Keratinocyte (primary cell): Measurements from ENCODE around the gene XRCC3.

Experiments used
- EZH2 ChIP-seq: IDR thresholded peaks from one replicate; pipeline ENCODE4 v1.6.1; 2012; ENCODE audit warnings: inconsistent platforms, mild to moderate bottlenecking, low read length, moderate library complexity
- TF ChIP-seq, protein P1 (sequence below), 3 experiments: IDR thresholded peaks in 1 of 3; conservative IDR thresholded peaks in 1 of 3; optimal IDR thresholded peaks in 1 of 3; 2 replicates in 2 of 3; 3 replicates in 1 of 3; pipeline versions ENCODE3 to v1.5.1; 2011; ENCODE audit warnings: low read length in 3 of 3, mild to moderate bottlenecking in 3 of 3, moderate library complexity in 2 of 3, control low read depth in 1 of 3, inconsistent platforms in 1 of 3; ENCODE audit not compliant: insufficient read depth in 2 of 3; ENCODE audit errors: extremely low read depth in 1 of 3

DNA sequence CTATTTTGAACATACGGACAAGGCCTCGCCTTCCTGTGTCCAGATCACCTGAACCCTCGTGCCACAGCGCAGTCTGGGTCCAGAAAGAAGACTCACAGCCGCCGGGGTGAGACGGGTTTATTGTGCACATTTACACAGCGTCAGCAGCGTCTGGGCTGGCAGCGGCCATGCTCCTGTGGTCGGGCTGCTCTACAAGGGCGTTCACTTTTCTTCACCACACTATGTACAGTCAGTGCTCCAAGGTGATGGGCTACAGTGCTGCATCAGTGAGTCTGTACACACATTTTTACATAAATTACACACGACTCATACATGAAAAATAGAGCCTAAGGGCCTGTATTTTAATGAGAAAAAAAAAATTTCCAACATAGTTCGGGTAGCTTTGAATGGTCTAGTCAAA is 18.4 kb upstream of the XRCC3 start:
- TF ChIP-seq, protein P1, sequence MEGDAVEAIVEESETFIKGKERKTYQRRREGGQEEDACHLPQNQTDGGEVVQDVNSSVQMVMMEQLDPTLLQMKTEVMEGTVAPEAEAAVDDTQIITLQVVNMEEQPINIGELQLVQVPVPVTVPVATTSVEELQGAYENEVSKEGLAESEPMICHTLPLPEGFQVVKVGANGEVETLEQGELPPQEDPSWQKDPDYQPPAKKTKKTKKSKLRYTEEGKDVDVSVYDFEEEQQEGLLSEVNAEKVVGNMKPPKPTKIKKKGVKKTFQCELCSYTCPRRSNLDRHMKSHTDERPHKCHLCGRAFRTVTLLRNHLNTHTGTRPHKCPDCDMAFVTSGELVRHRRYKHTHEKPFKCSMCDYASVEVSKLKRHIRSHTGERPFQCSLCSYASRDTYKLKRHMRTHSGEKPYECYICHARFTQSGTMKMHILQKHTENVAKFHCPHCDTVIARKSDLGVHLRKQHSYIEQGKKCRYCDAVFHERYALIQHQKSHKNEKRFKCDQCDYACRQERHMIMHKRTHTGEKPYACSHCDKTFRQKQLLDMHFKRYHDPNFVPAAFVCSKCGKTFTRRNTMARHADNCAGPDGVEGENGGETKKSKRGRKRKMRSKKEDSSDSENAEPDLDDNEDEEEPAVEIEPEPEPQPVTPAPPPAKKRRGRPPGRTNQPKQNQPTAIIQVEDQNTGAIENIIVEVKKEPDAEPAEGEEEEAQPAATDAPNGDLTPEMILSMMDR (optimal IDR thresholded peaks at IDR 0.05 in 1 of 3, IDR thresholded peaks at IDR 0.05 in 1 of 3, conservative IDR thresholded peaks at IDR 0.05 in 1 of 3; ENCODE audit: extremely low read depth in 1 of 3, insufficient read depth in 2 of 3, low read length in 3 of 3) = no peak
- TF ChIP-seq EZH2 = no peak
